Transverse colon (tissue), 4 donors: ENCODE data around the gene CCNF. TPM values are rescaled to one million over a fixed set of nuclear protein-coding genes. Genes with fewer than 3 reads are reported as not detected.
A peak's percentile ranks its signal among the peaks of the same experiment; 100 is the strongest.
"Not testable (repeated sequence)": the region's sequence is repeated elsewhere in the genome, so short reads cannot be mapped to it uniquely, and the experiment has no call there.

Experiments used
- DNase-seq: peaks from one replicate; pipeline ENCODE4 v3.0.0-alpha.2; 2019
- H3K27ac ChIP-seq, 4 donors: fragments of 200-600 bp; sonication (generic); 2 replicates each; pipeline ENCODE4 v1.5.1; 2016 to 2018; ENCODE audit warnings: inconsistent platforms in 4 of 4
- H3K27me3 ChIP-seq: fragments of 200-600 bp; sonication (generic); 2 replicates; pipeline ENCODE4 v1.5.1; 2017; ENCODE audit warnings: inconsistent platforms
- H3K36me3 ChIP-seq, 4 donors: fragments of 200-600 bp; sonication (generic); 2 replicates each; pipeline ENCODE4 v1.5.1; 2017 to 2019; ENCODE audit warnings: inconsistent platforms in 4 of 4
- H3K4me1 ChIP-seq, 4 donors: fragments of 200-600 bp; sonication (generic); 2 replicates each; pipeline ENCODE4 v1.5.1; 2017 to 2020; ENCODE audit warnings: inconsistent platforms in 4 of 4
- H3K4me3 ChIP-seq, 4 donors: fragments of 200-600 bp; sonication (generic); 1 replicate in 1 of 4; 2 replicates in 3 of 4; pipeline versions ENCODE4 v1.5.1 to v1.6.1; 2017 to 2019; ENCODE audit warnings: inconsistent platforms in 4 of 4
- H3K9me3 ChIP-seq, 2 donors: fragments of 200-600 bp; sonication (generic); 2 replicates each; pipeline ENCODE4 v1.5.1; 2017 to 2019; ENCODE audit warnings: inconsistent platforms in 2 of 2
- CTCF ChIP-seq, 5 experiments: fragments of 200-600 bp in 3 of 5; fragments of 450-650 bp in 2 of 5; sonication (generic) in 3 of 5; IDR thresholded peaks; 1 replicate in 2 of 5; 2 replicates in 3 of 5; pipeline ENCODE4 v1.5.1; 2016 to 2017; ENCODE audit warnings: antibody characterized with exemption in 5 of 5, inconsistent platforms in 3 of 5, mild to moderate bottlenecking in 2 of 5, moderate library complexity in 1 of 5
- EP300 ChIP-seq: sonication (generic); formaldehyde crosslinking; IDR thresholded peaks from one replicate; pipeline ENCODE4 v1.6.1; 2017; ENCODE audit warnings: antibody characterized with exemption, low read depth
- POLR2A ChIP-seq: fragments of 450-650 bp; IDR thresholded peaks from one replicate; pipeline ENCODE4 v1.6.1; 2016; ENCODE audit warnings: antibody characterized with exemption, mild to moderate bottlenecking, moderate library complexity
- POLR2AphosphoS5 ChIP-seq, 3 donors: sonication (generic); formaldehyde crosslinking; IDR thresholded peaks; one replicate each; pipeline ENCODE4 v1.6.1; 2016; ENCODE audit warnings: antibody characterized with exemption in 3 of 3
- WGBS, 2 donors: methylation state at CpG; one replicate each; pipeline ENCODE4 v1.1.5; 2018; ENCODE audit warnings: low coverage in 1 of 2; 5-methylcytosine and 5-hydroxymethylcytosine counted together
- in situ Hi-C, 4 donors: fragments of 200-750 bp; cut with MboI; loops; one replicate each; pipeline versions ENCODE4 v1.15.0 to v1.15.1; 2017; ENCODE audit warnings: low sequenced_read_pairs in 3 of 4, low pct_ligation_motif_present in 1 of 4, low pct_unique_long_range_greater_than_20kb in 1 of 4
- intact Hi-C: fragments of 100-400 bp; cut with DNase I; formaldehyde crosslinking; loops from one replicate; pipeline ENCODE4 v1.15.1; 2023; ENCODE audit warnings: low total_unique reads
- total RNA-seq, 4 donors: library from RNA; depleted of rRNA; stranded (reverse); fragments of >200 nt; gene quantifications; one replicate each; pipeline ENCODE4 v1.1.0, GENCODE V29; 2016

Gene CCNF
- total RNA-seq, 4 donors from 2014 or later = 0.75 to 24.9 (median 2.3) TPM

GRCh38 chr16:2429771-2430663 is 770 bp downstream of the CCNF start:
- H3K9me3 ChIP-seq = no peaks in the 10 kb centered on the region
- 4 to 9% methylated on average over 6 to 46 of the region's 46 CpGs for WGBS, 2 donors
- peak overlapping the region; percentile 74 to 79 (median 76) for H3K27ac ChIP-seq
- no peaks in the 10 kb centered on the region for H3K36me3 ChIP-seq
- no peak for DNase-seq
- peak overlapping the region; percentile 53 to 93 (median 78) for H3K4me3 ChIP-seq
- TF ChIP-seq POLR2AphosphoS5 (IDR thresholded peaks at IDR 0.05) (no peak), POLR2A (no peak), EP300 (no peak), CTCF (IDR thresholded peaks at IDR 0.05) (peak in 1 of 5 experiments; percentile 5)
- peaks cover 4 to 20% (median 18%) of the 10 kb centered on the region in 4 donors for H3K4me1 ChIP-seq
- in situ Hi-C loops (loop anchor here in 2 of 4 donors (10.0 to 25.0 kb wide), 2 partner anchors 65 to 157 kb away; no protein-coding TSS in a partner anchor), intact Hi-C loops (loop anchor here (5.0 kb wide), 1 partner anchor 88 kb away; the partner anchor contains the start of gene ABCA3)
- no peaks in the 10 kb centered on the region for H3K27me3 ChIP-seq

DNA sequence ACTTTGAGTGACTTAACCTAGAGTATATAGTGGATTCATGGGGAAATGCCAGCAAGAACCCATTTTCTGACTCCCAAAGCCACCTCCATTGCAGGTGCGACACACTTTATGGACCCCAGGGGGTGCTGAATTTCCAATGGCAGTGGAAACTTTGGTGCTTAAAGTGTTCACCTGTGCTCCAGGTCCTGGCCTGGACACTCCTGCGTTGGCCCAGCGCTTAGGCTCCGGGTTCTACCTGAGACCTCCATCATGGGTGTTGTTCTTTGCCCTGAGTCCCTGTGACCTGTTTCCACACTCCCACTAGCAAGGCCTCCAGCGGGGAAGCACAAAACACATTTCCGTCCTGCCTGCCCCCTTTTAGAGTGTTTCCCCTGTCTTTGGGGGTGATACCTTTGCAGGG is 3.0 kb downstream of the CCNF start:
- H3K36me3 ChIP-seq = no peaks in the 10 kb centered on the region
- no peaks in the 10 kb centered on the region for H3K27me3 ChIP-seq
- H3K4me3 ChIP-seq = no peak overlapping the region
- no peaks in the 10 kb centered on the region for H3K9me3 ChIP-seq
- in situ Hi-C loops (loop anchor here in 2 of 4 donors (10.0 to 25.0 kb wide), 2 partner anchors 63 to 155 kb away; no protein-coding TSS in a partner anchor), intact Hi-C loops (no loop called here)
- no peak for TF ChIP-seq EP300
- H3K4me1 ChIP-seq = peaks cover 4 to 20% (median 18%) of the 10 kb centered on the region in 4 donors
- 97% methylated on average over 6 of the region's 6 CpGs; no CpG with 5 or more reads in 1 of the 2 donors for WGBS, 2 donors
- no peak for DNase-seq
- H3K27ac ChIP-seq = no peak overlapping the region

GRCh38 chr16:2432801-2433505 is 3.7 kb downstream of the CCNF start:
- H3K9me3 ChIP-seq = no peaks in the 10 kb centered on the region
- intact Hi-C loops = no loop called here
- peaks cover 4 to 20% (median 18%) of the 10 kb centered on the region in 4 donors for H3K4me1 ChIP-seq
- in situ Hi-C loops = loop anchor here in 2 of 4 donors (10.0 to 25.0 kb wide), 2 partner anchors 62 to 154 kb away; no protein-coding TSS in a partner anchor
- WGBS, 2 donors = 96 to 100% methylated on average over 2 to 15 of the region's 15 CpGs
- no peak overlapping the region for H3K4me3 ChIP-seq
- no peak for DNase-seq
- H3K27ac ChIP-seq = no peak overlapping the region
- H3K27me3 ChIP-seq = no peaks in the 10 kb centered on the region
- no peak for TF ChIP-seq POLR2AphosphoS5 (IDR thresholded peaks at IDR 0.05)
- no peak for TF ChIP-seq POLR2A
- TF ChIP-seq CTCF (IDR thresholded peaks at IDR 0.05) = no peak
- TF ChIP-seq EP300 = no peak
- H3K36me3 ChIP-seq = no peaks in the 10 kb centered on the region

GRCh38 chr16:2435236-2435635 is 6.0 kb downstream of the CCNF start:
- H3K4me3 ChIP-seq, H3K27ac ChIP-seq, DNase-seq, H3K4me1 ChIP-seq, H3K36me3 ChIP-seq, H3K9me3 ChIP-seq, intact Hi-C loops, H3K27me3 ChIP-seq: not testable (repeated sequence)
- in situ Hi-C loops = loop anchor here in 2 of 4 donors (10.0 to 25.0 kb wide), 2 partner anchors 60 to 152 kb away; no protein-coding TSS in a partner anchor
- 93 to 100% methylated on average over 1 to 4 of the region's 4 CpGs for WGBS, 2 donors

- intact Hi-C loops = no loop called here
- no peaks in the 10 kb centered on the region for H3K36me3 ChIP-seq
These were observed 6.9 kb downstream of the CCNF start for GRCh38 chr16:2436110-2436509.

More at GRCh38 chr16:2436110-2436509, 6.9 kb downstream of the CCNF start:
- Histone ChIP-seq H3K27ac (no peak overlapping the region), H3K4me1 (no peaks in the 10 kb centered on the region), H3K27me3 (no peaks in the 10 kb centered on the region), H3K4me3 (no peak overlapping the region), H3K9me3 (no peaks in the 10 kb centered on the region)
- 80 to 92% methylated on average over 1 to 9 of the region's 9 CpGs for WGBS, 2 donors
- TF ChIP-seq POLR2AphosphoS5 (IDR thresholded peaks at IDR 0.05) = no peak
- TF ChIP-seq CTCF (IDR thresholded peaks at IDR 0.05) = no peak
- TF ChIP-seq EP300 = no peak
- TF ChIP-seq POLR2A = no peak
- DNase-seq = no peak
- in situ Hi-C loops = loop anchor here in 2 of 4 donors (10.0 to 25.0 kb wide), 2 partner anchors 59 to 151 kb away; no protein-coding TSS in a partner anchor
